ENCODE data around the gene RELN.

GRCh38 chr7:103504505-103505135 is 484.8 kb downstream of the RELN start:
- TF ChIP-seq, protein P1, sequence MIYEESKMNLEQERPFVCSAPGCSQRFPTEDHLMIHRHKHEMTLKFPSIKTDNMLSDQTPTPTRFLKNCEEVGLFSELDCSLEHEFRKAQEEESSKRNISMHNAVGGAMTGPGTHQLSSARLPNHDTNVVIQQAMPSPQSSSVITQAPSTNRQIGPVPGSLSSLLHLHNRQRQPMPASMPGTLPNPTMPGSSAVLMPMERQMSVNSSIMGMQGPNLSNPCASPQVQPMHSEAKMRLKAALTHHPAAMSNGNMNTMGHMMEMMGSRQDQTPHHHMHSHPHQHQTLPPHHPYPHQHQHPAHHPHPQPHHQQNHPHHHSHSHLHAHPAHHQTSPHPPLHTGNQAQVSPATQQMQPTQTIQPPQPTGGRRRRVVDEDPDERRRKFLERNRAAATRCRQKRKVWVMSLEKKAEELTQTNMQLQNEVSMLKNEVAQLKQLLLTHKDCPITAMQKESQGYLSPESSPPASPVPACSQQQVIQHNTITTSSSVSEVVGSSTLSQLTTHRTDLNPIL (CRISPR knock-in tag; IDR thresholded peaks at IDR 0.05; ENCODE audit: low read depth) = no peak
- TF ChIP-seq ZC3H10 (CRISPR knock-in tag; IDR thresholded peaks at IDR 0.05) (no peak), TCF4 (CRISPR knock-in tag; IDR thresholded peaks at IDR 0.05; ENCODE audit: borderline replicate concordance) (no peak), PPARA (CRISPR knock-in tag; IDR thresholded peaks at IDR 0.05; ENCODE audit: borderline replicate concordance) (no peak), RARB (CRISPR knock-in tag; IDR thresholded peaks at IDR 0.05) (no peak), GLIS3 (CRISPR knock-in tag; IDR thresholded peaks at IDR 0.05) (no peak), CSDC2 (CRISPR knock-in tag; IDR thresholded peaks at IDR 0.05) (no peak), POU6F1 (CRISPR knock-in tag; IDR thresholded peaks at IDR 0.05; ENCODE audit: borderline replicate concordance, low read depth) (no peak), TOX (CRISPR knock-in tag; IDR thresholded peaks at IDR 0.05; ENCODE audit: borderline replicate concordance) (no peak), ISL1 (CRISPR knock-in tag; IDR thresholded peaks at IDR 0.05) (no peak), ARNTL (CRISPR knock-in tag; IDR thresholded peaks at IDR 0.05; ENCODE audit: borderline replicate concordance, low read depth) (no peak), ZFP3 (CRISPR knock-in tag; IDR thresholded peaks at IDR 0.05) (no peak), ESRRG (CRISPR knock-in tag; IDR thresholded peaks at IDR 0.05) (no peak)
- TF ChIP-seq, protein P2, sequence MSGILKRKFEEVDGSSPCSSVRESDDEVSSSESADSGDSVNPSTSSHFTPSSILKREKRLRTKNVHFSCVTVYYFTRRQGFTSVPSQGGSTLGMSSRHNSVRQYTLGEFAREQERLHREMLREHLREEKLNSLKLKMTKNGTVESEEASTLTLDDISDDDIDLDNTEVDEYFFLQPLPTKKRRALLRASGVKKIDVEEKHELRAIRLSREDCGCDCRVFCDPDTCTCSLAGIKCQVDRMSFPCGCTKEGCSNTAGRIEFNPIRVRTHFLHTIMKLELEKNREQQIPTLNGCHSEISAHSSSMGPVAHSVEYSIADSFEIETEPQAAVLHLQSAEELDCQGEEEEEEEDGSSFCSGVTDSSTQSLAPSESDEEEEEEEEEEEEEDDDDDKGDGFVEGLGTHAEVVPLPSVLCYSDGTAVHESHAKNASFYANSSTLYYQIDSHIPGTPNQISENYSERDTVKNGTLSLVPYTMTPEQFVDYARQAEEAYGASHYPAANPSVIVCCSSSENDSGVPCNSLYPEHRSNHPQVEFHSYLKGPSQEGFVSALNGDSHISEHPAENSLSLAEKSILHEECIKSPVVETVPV (CRISPR knock-in tag; IDR thresholded peaks at IDR 0.05) = no peak

All from SK-N-SH treated with all-trans-retinoic acid at 6 μM for 48 hours (cell line).